Naive B cell (primary cell): ENCODE measurements around the gene OOEP. TPM values are rescaled to one million over a fixed set of nuclear protein-coding genes. Genes with fewer than 3 reads are reported as not detected.

Experiments
- ATAC-seq, 2 donors: fragments of 150-1000 bp; cut with Tn5 transposase; 2 replicates each; pipeline ENCODE4 v1.10.0; 2021; ENCODE audit warnings: low read depth in 2 of 2, mild to moderate bottlenecking in 2 of 2, moderate library complexity in 2 of 2
- DNase-seq: peaks from one replicate; pipeline ENCODE4 v3.0.0; 2022
- H3K27ac Mint-ChIP-seq, 6 donors: one replicate each; pipeline ENCODE4 v1.8.0; 2020 to 2022; ENCODE audit warnings: mild to moderate bottlenecking in 6 of 6, mixed read lengths in 6 of 6, moderate library complexity in 5 of 6, inconsistent platforms in 2 of 6
- H3K27me3 Mint-ChIP-seq, 3 donors: one replicate each; pipeline ENCODE4 v1.8.0; 2021 to 2022; ENCODE audit warnings: mixed read lengths in 3 of 3, mild to moderate bottlenecking in 1 of 3
- H3K36me3 Mint-ChIP-seq, 2 donors: one replicate each; pipeline ENCODE4 v1.8.0; 2020 to 2022; ENCODE audit warnings: mixed read lengths in 2 of 2, inconsistent platforms in 1 of 2, mild to moderate bottlenecking in 1 of 2
- H3K4me1 Mint-ChIP-seq, 3 donors: one replicate each; pipeline ENCODE4 v1.8.0; 2020 to 2022; ENCODE audit warnings: mixed read lengths in 3 of 3, inconsistent platforms in 1 of 3, mild to moderate bottlenecking in 1 of 3, moderate library complexity in 1 of 3
- H3K4me3 Mint-ChIP-seq, 8 donors: one replicate each; pipeline ENCODE4 v1.8.0; 2020 to 2022; ENCODE audit warnings: mild to moderate bottlenecking in 8 of 8, mixed read lengths in 8 of 8, moderate library complexity in 8 of 8, inconsistent platforms in 2 of 8
- H3K9me3 Mint-ChIP-seq, 7 donors: one replicate each; pipeline ENCODE4 v1.8.0; 2020 to 2022; ENCODE audit warnings: mixed read lengths in 7 of 7, mild to moderate bottlenecking in 5 of 7, inconsistent platforms in 2 of 7, moderate library complexity in 1 of 7
- polyA plus RNA-seq, 6 donors: library from polyadenylated mRNA; unstranded; fragments of 300-500 nt; fragmentation: Illumina TruSeq; gene quantifications; one replicate each; pipeline ENCODE4 v1.2.3, GENCODE V29; 2021; ENCODE audit warnings: low read depth in 6 of 6

OOEP gene
- polyA plus RNA-seq, 6 donors from 2014 or later, result 0.35 TPM; not detected in 5

GRCh38 chr6:73353636-73354593 is 15.8 kb downstream of the OOEP start, which contains the start of gene DPPA5:
DPPA5 (minus strand) TSS chr6:73354276; CDS start chr6:73354225, 51 bp downstream.
- no peak for ATAC-seq
- no peak within 1 kb of the TSS for H3K4me3 Mint-ChIP-seq
- no peak for DNase-seq
- no peaks in the 10 kb centered on the region for H3K4me1 Mint-ChIP-seq
- no peaks in the 10 kb centered on the region for H3K36me3 Mint-ChIP-seq
- no peaks in the 10 kb centered on the region for H3K9me3 Mint-ChIP-seq
- H3K27me3 Mint-ChIP-seq, result peaks cover 20 to 43% (median 33%) of the 10 kb centered on the region in 3 donors
- no peak within 1 kb of the TSS for H3K27ac Mint-ChIP-seq

GRCh38 chr6:73349311-73349710 is 20.4 kb downstream of the OOEP start:
- Mint-ChIP-seq H3K4me1 (no peaks in the 10 kb centered on the region), H3K27me3 (peaks cover 18 to 50% (median 49%) of the 10 kb centered on the region in 3 donors), H3K4me3 (no peak overlapping the region), H3K36me3 (no peaks in the 10 kb centered on the region), H3K27ac (no peak overlapping the region), H3K9me3 (no peaks in the 10 kb centered on the region)
- DNase-seq (no peak), ATAC-seq (no peak)

GRCh38 chr6:73348550-73349204 is 21.0 kb downstream of the OOEP start:
- Mint-ChIP-seq H3K36me3 (no peaks in the 10 kb centered on the region), H3K4me3 (no peak overlapping the region), H3K27me3 (peaks cover 18 to 50% (median 49%) of the 10 kb centered on the region in 3 donors), H3K4me1 (no peaks in the 10 kb centered on the region), H3K9me3 (no peaks in the 10 kb centered on the region), H3K27ac (no peak overlapping the region)
- no peak for ATAC-seq
- DNase-seq, result no peak

GRCh38 chr6:73343164-73343563 is 26.5 kb downstream of the OOEP start:
- Mint-ChIP-seq H3K36me3 (no peaks in the 10 kb centered on the region), H3K27me3 (peaks cover 12 to 18% (median 17%) of the 10 kb centered on the region in 3 donors), H3K27ac (no peak overlapping the region), H3K4me3 (no peak overlapping the region), H3K4me1 (no peaks in the 10 kb centered on the region), H3K9me3 (no peaks in the 10 kb centered on the region)
- DNase-seq (no peak), ATAC-seq (no peak)

GRCh38 chr6:73342174-73342573 is 27.5 kb downstream of the OOEP start:
- no peaks in the 10 kb centered on the region for H3K4me1 Mint-ChIP-seq
- DNase-seq (no peak), ATAC-seq (no peak)
- H3K27ac Mint-ChIP-seq, result no peak overlapping the region
- no peak overlapping the region for H3K4me3 Mint-ChIP-seq
- no peaks in the 10 kb centered on the region for H3K9me3 Mint-ChIP-seq
- peaks cover 7 to 11% (median 8%) of the 10 kb centered on the region in 3 donors for H3K27me3 Mint-ChIP-seq
- no peaks in the 10 kb centered on the region for H3K36me3 Mint-ChIP-seq

- Mint-ChIP-seq H3K27ac (no peak overlapping the region), H3K9me3 (no peaks in the 10 kb centered on the region), H3K4me3 (no peak overlapping the region), H3K4me1 (no peaks in the 10 kb centered on the region), H3K27me3 (peaks cover 0 to 5% (median 0%) of the 10 kb centered on the region in 3 donors), H3K36me3 (no peaks in the 10 kb centered on the region)
- ATAC-seq (no peak), DNase-seq (no peak)
Observed at GRCh38 chr6:73341335-73341734, 28.4 kb downstream of the OOEP start.

GRCh38 chr6:73340048-73340447 is 29.6 kb downstream of the OOEP start:
- peaks cover 0 to 1% (median 0%) of the 10 kb centered on the region in 7 donors for H3K9me3 Mint-ChIP-seq
- DNase-seq (no peak), ATAC-seq (no peak)
- no peaks in the 10 kb centered on the region for H3K4me1 Mint-ChIP-seq
- no peak overlapping the region for H3K4me3 Mint-ChIP-seq
- H3K27ac Mint-ChIP-seq, result no peak overlapping the region
- peaks cover 0 to 5% (median 0%) of the 10 kb centered on the region in 3 donors for H3K27me3 Mint-ChIP-seq
- no peaks in the 10 kb centered on the region for H3K36me3 Mint-ChIP-seq

- no peak for ATAC-seq
- H3K36me3 Mint-ChIP-seq, result no peaks in the 10 kb centered on the region
- peaks cover 0 to 5% (median 0%) of the 10 kb centered on the region in 3 donors for H3K27me3 Mint-ChIP-seq
- no peak overlapping the region for H3K27ac Mint-ChIP-seq
- no peak overlapping the region for H3K4me3 Mint-ChIP-seq
- no peak for DNase-seq
- H3K9me3 Mint-ChIP-seq, result peaks cover 0 to 1% (median 0%) of the 10 kb centered on the region in 7 donors
- no peaks in the 10 kb centered on the region for H3K4me1 Mint-ChIP-seq
Observed at GRCh38 chr6:73339340-73339739, 30.4 kb downstream of the OOEP start.

GRCh38 chr6:73329201-73329600 is 40.5 kb downstream of the OOEP start:
- H3K4me3 Mint-ChIP-seq, result no peak overlapping the region
- H3K36me3 Mint-ChIP-seq, result no peaks in the 10 kb centered on the region
- H3K27ac Mint-ChIP-seq, result no peak overlapping the region
- DNase-seq, result no peak
- no peaks in the 10 kb centered on the region for H3K4me1 Mint-ChIP-seq
- ATAC-seq, result no peak
- H3K9me3 Mint-ChIP-seq, result no peaks in the 10 kb centered on the region
- peaks cover 22 to 40% (median 39%) of the 10 kb centered on the region in 3 donors for H3K27me3 Mint-ChIP-seq

- H3K27me3 Mint-ChIP-seq, result peaks cover 22 to 40% (median 39%) of the 10 kb centered on the region in 3 donors
- no peaks in the 10 kb centered on the region for H3K36me3 Mint-ChIP-seq
- H3K4me1 Mint-ChIP-seq, result no peaks in the 10 kb centered on the region
- H3K4me3 Mint-ChIP-seq, result no peak overlapping the region
- H3K9me3 Mint-ChIP-seq, result no peaks in the 10 kb centered on the region
- no peak for ATAC-seq
- H3K27ac Mint-ChIP-seq, result no peak overlapping the region
- DNase-seq, result no peak
Observed at GRCh38 chr6:73328790-73329189, 40.9 kb downstream of the OOEP start.

- Mint-ChIP-seq H3K4me1 (no peaks in the 10 kb centered on the region), H3K4me3 (no peak overlapping the region), H3K27ac (no peak overlapping the region), H3K36me3 (peaks cover 0 to 4% of the 10 kb centered on the region in 2 donors), H3K9me3 (no peaks in the 10 kb centered on the region), H3K27me3 (peaks cover 16 to 28% (median 24%) of the 10 kb centered on the region in 3 donors)
- DNase-seq (no peak), ATAC-seq (no peak)
Observed at GRCh38 chr6:73325656-73326055, 44.0 kb downstream of the OOEP start.

GRCh38 chr6:73323323-73323722 is 46.4 kb downstream of the OOEP start:
- H3K36me3 Mint-ChIP-seq, result peaks cover 0 to 4% of the 10 kb centered on the region in 2 donors
- no peak overlapping the region for H3K4me3 Mint-ChIP-seq
- peaks cover under 1 to 11% (median 3%) of the 10 kb centered on the region in 7 donors for H3K9me3 Mint-ChIP-seq
- peaks cover 9 to 17% (median 17%) of the 10 kb centered on the region in 3 donors for H3K27me3 Mint-ChIP-seq
- DNase-seq (no peak), ATAC-seq (no peak)
- no peak overlapping the region for H3K27ac Mint-ChIP-seq
- H3K4me1 Mint-ChIP-seq, result no peaks in the 10 kb centered on the region
